GM12891 (cell line): ENCODE results near the gene TMEM131.

ENCODE experiments used
- POLR2A ChIP-seq: IDR thresholded peaks from 2 replicates; pipeline ENCODE4 v1.6.1; 2011; ENCODE audit warnings: low read depth, low read length, control low read depth
- POLR2AphosphoS5 ChIP-seq: IDR thresholded peaks from 2 replicates; pipeline ENCODE4 v1.6.1; 2011; ENCODE audit warnings: low read depth, low read length, control low read depth
- POU2F2 ChIP-seq: IDR thresholded peaks from 2 replicates; pipeline ENCODE4 v1.6.1; 2011; ENCODE audit warnings: low read depth, mild to moderate bottlenecking, control low read depth, low read length, moderate library complexity
- SPI1 ChIP-seq: IDR thresholded peaks from 2 replicates; pipeline ENCODE4 v1.6.1; 2011; ENCODE audit warnings: low read depth, low read length, control low read depth
- TAF1 ChIP-seq: IDR thresholded peaks from 2 replicates; pipeline ENCODE4 v1.6.1; 2011; ENCODE audit warnings: low read depth, low read length, control low read depth

DNA sequence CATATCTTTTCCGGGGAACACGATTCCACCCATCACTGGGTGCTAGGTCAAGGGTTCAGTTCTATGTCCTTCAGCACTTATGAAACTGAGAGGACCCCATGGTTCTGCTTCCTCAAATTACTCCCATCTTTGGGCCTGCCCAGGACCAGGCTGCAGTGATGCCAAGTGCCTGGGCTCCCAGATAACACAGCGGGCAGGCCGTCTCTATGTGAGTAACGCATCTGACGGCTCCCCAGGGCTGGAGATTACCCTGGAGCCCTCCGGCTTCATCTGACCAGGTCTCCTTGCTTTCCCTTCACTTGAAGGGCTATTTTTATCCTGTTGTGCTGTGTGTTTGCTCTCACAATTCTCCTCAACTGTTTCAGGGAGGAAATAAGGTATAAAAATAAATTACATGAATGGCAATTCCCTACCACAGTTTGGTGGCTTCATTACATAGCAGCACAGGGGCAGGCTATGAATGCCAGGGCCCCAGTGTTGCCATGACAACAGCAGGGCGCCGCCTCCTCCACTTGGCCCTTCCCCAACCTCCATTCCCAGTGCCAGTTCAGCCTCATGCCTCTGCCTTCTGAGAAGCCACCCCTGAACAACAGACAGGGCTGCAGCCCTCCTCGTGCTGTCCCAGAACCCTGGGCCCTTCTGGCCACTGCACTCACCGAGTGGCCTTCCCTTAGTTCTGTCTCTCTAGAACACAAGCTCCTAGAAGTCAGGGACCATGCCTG lies 25.4 kb upstream of the TMEM131 start:
- TF ChIP-seq TAF1 (no peak), SPI1 (no peak), POLR2A (no peak), POU2F2 (no peak), POLR2AphosphoS5 (no peak)
